Esophagus muscularis mucosa (tissue), 4 donors: ENCODE results near the gene PRR7.

Experiments used
- EP300 ChIP-seq: sonication (generic); formaldehyde crosslinking; IDR thresholded peaks from one replicate; pipeline ENCODE4 v1.6.1; 2017; ENCODE audit warnings: antibody characterized with exemption
- POLR2A ChIP-seq: fragments of 450-650 bp; IDR thresholded peaks from one replicate; pipeline ENCODE4 v1.6.1; 2017; ENCODE audit warnings: antibody characterized with exemption, moderate library complexity, mild to moderate bottlenecking, low read depth
- POLR2AphosphoS5 ChIP-seq, 2 donors: sonication (generic); formaldehyde crosslinking; IDR thresholded peaks; one replicate each; pipeline ENCODE4 v1.6.1; 2017; ENCODE audit warnings: antibody characterized with exemption in 2 of 2
- TF ChIP-seq, protein P1 (sequence below), 3 experiments: fragments of 200-600 bp in 2 of 3; fragments of 450-650 bp in 1 of 3; sonication (generic) in 2 of 3; IDR thresholded peaks; one replicate each; pipeline ENCODE4 v1.5.1; 2017 to 2019; ENCODE audit warnings: antibody characterized with exemption in 3 of 3, mild to moderate bottlenecking in 2 of 3, moderate library complexity in 1 of 3

- TF ChIP-seq POLR2A, result no peak
- TF ChIP-seq, protein P1, sequence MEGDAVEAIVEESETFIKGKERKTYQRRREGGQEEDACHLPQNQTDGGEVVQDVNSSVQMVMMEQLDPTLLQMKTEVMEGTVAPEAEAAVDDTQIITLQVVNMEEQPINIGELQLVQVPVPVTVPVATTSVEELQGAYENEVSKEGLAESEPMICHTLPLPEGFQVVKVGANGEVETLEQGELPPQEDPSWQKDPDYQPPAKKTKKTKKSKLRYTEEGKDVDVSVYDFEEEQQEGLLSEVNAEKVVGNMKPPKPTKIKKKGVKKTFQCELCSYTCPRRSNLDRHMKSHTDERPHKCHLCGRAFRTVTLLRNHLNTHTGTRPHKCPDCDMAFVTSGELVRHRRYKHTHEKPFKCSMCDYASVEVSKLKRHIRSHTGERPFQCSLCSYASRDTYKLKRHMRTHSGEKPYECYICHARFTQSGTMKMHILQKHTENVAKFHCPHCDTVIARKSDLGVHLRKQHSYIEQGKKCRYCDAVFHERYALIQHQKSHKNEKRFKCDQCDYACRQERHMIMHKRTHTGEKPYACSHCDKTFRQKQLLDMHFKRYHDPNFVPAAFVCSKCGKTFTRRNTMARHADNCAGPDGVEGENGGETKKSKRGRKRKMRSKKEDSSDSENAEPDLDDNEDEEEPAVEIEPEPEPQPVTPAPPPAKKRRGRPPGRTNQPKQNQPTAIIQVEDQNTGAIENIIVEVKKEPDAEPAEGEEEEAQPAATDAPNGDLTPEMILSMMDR (IDR thresholded peaks at IDR 0.05), result no peak
- no peak for TF ChIP-seq EP300
- no peak for TF ChIP-seq POLR2AphosphoS5 (IDR thresholded peaks at IDR 0.05)
Observed at GRCh38 chr5:177493795-177494345, 47.3 kb downstream of the PRR7 start.
